SK-N-SH treated with all-trans-retinoic acid at 6 μM for 48 hours (cell line): ENCODE measurements around the gene KRTAP10-10.
"Not testable (repeated sequence)": the region's sequence is repeated elsewhere in the genome, so short reads cannot be mapped to it uniquely, and the experiment has no call there.

Source experiments
- ATAC-seq: fragments of 200-7000 bp; cut with Tn5 transposase; 3 replicates; pipeline ENCODE4 v1.9.1; 2020; ENCODE audit warnings: mild to moderate bottlenecking, moderate library complexity
- ARNTL ChIP-seq: fragments of 450-650 bp; formaldehyde crosslinking; IDR thresholded peaks from 2 replicates; pipeline ENCODE4 v1.5.0; 2020; ENCODE audit warnings: low read depth, mild to moderate bottlenecking, moderate library complexity, borderline replicate concordance
- CSDC2 ChIP-seq: fragments of 250-450 bp; sonication (Bioruptor Pico); IDR thresholded peaks from 2 replicates; pipeline ENCODE4 v1.5.0; 2020; ENCODE audit warnings: mild to moderate bottlenecking, moderate library complexity
- ESRRG ChIP-seq: fragments of 250-450 bp; sonication (Bioruptor Pico); IDR thresholded peaks from 2 replicates; pipeline ENCODE4 v1.6.1; 2021; ENCODE audit warnings: mild to moderate bottlenecking
- GLIS3 ChIP-seq: fragments of 250-450 bp; sonication (Bioruptor Pico); IDR thresholded peaks from 2 replicates; pipeline ENCODE4 v1.5.0; 2020; ENCODE audit warnings: mild to moderate bottlenecking, moderate library complexity
- ISL1 ChIP-seq: fragments of 250-450 bp; sonication (Bioruptor Pico); IDR thresholded peaks from 2 replicates; pipeline ENCODE4 v2.1.2; 2022; ENCODE audit warnings: mild to moderate bottlenecking, moderate library complexity
- OSR1 ChIP-seq: fragments of 250-450 bp; sonication (Bioruptor Pico); IDR thresholded peaks from 2 replicates; pipeline ENCODE4 v1.8.0; 2022; ENCODE audit warnings: moderate library complexity, mild to moderate bottlenecking, inconsistent platforms
- POU6F1 ChIP-seq: fragments of 250-450 bp; sonication (Bioruptor Pico); IDR thresholded peaks from 2 replicates; pipeline ENCODE4 v1.8.0; 2021; ENCODE audit warnings: low read depth, mild to moderate bottlenecking, moderate library complexity, borderline replicate concordance
- RARB ChIP-seq: fragments of 250-450 bp; sonication (Bioruptor Pico); IDR thresholded peaks from 2 replicates; pipeline ENCODE4 v1.8.0; 2021; ENCODE audit warnings: mild to moderate bottlenecking, moderate library complexity
- SNAI2 ChIP-seq: fragments of 250-450 bp; sonication (Bioruptor Pico); IDR thresholded peaks from 2 replicates; pipeline ENCODE4 v1.5.0; 2020; ENCODE audit warnings: mild to moderate bottlenecking, moderate library complexity
- TCF4 ChIP-seq: fragments of 250-450 bp; sonication (Bioruptor Pico); IDR thresholded peaks from 2 replicates; pipeline ENCODE4 v1.8.0; 2021; ENCODE audit warnings: mild to moderate bottlenecking, moderate library complexity, borderline replicate concordance
- TOX ChIP-seq: fragments of 250-450 bp; sonication (Bioruptor Pico); IDR thresholded peaks from 2 replicates; pipeline ENCODE4 v1.8.0; 2021; ENCODE audit warnings: mild to moderate bottlenecking, moderate library complexity, borderline replicate concordance
- TSHZ2 ChIP-seq: fragments of 250-450 bp; sonication (Bioruptor Pico); IDR thresholded peaks from 2 replicates; pipeline ENCODE4 v1.5.0; 2020; ENCODE audit warnings: mild to moderate bottlenecking, moderate library complexity
- ZC3H10 ChIP-seq: fragments of 250-450 bp; sonication (Bioruptor Pico); IDR thresholded peaks from 2 replicates; pipeline ENCODE4 v1.5.1; 2021; ENCODE audit warnings: mild to moderate bottlenecking, moderate library complexity
- ZFP3 ChIP-seq: fragments of 250-450 bp; sonication (Bioruptor Pico); IDR thresholded peaks from 2 replicates; pipeline ENCODE4 v1.5.0; 2020; ENCODE audit warnings: mild to moderate bottlenecking, moderate library complexity
- ZFP30 ChIP-seq: fragments of 450-650 bp; formaldehyde crosslinking; IDR thresholded peaks from 2 replicates; pipeline ENCODE4 v1.5.0; 2022; ENCODE audit warnings: mild to moderate bottlenecking, moderate library complexity
- ZNF70 ChIP-seq: fragments of 450-650 bp; formaldehyde crosslinking; IDR thresholded peaks from 2 replicates; pipeline ENCODE4 v1.5.0; 2020; ENCODE audit warnings: mild to moderate bottlenecking, moderate library complexity
- ZNF8 ChIP-seq: fragments of 450-650 bp; formaldehyde crosslinking; IDR thresholded peaks from 2 replicates; pipeline ENCODE4 v1.5.0; 2020; ENCODE audit warnings: mild to moderate bottlenecking, moderate library complexity
- TF ChIP-seq, protein P1 (sequence below): fragments of 250-450 bp; sonication (Bioruptor Pico); IDR thresholded peaks from 2 replicates; pipeline ENCODE4 v1.5.1; 2020; ENCODE audit warnings: low read depth, mild to moderate bottlenecking, moderate library complexity
- TF ChIP-seq, protein P2 (sequence below): fragments of 250-450 bp; sonication (Bioruptor Pico); IDR thresholded peaks from 2 replicates; pipeline ENCODE4 v1.8.0; 2020; ENCODE audit warnings: mild to moderate bottlenecking, moderate library complexity, borderline replicate concordance

Gene KRTAP10-10

DNA sequence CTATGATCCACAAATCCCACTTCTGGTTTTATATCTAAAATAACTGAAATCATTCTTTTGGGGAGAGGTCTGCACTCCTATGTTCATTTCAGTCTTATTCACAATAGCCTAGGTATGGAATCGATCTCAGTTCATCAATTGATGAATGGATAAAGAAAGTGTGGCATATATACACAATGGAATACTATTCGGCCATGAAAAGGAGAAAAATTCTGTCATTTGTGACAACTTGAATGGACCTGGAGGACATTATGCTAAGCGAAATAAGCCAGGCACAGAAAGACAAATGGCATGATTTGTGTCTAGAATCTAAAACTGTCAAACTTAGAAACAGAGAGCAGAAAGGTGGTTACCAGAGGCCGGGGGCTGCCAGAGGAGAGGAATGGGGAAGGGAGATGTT, 30.7 kb upstream of the KRTAP10-10 start:
- ATAC-seq = no peak
- TF ChIP-seq RARB (CRISPR knock-in tag) = no peak
- no peak for TF ChIP-seq ESRRG (CRISPR knock-in tag)

- TF ChIP-seq TSHZ2 (CRISPR knock-in tag) = no peak
- no peak for TF ChIP-seq TCF4 (CRISPR knock-in tag)
- TF ChIP-seq ZFP30 (CRISPR knock-in tag) = no peak
- TF ChIP-seq, all 23 proteins: peak for 0
- no peak for ATAC-seq
Measured at GRCh38 chr21:44609193-44609592, 28.0 kb upstream of the KRTAP10-10 start.

DNA sequence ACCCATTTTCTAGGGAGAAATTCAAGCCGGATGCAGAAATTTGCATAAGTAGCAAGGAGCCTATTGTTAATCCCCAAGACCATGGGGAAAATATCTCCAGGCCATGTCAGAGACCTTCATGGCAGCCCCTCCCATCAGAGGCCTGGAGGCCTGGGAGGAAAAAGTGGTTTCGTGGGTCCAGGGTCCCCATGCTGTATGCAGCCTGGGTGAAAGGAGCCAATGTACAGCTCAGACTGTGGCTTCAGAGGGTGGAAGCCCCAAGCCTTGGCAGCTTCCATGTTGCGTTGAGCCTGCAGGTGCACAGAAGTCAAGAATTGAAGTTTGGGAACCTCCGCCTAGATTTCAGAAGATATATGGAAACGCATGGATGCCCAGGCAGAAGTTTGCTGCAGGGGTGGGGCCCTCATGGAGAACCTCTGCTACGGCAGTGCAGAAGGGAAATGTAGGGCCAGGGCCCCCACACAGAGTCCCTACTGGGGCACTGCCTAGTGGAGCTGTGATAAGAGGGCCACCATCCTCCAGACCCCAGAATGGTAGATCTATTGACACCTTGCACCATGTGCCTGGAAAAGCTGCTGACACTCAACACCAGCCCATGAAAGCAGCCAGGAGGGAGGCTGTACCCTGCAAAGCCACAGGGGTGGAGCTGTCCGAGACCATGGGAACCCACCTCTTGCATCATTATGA, 26.9 kb upstream of the KRTAP10-10 start:
- ATAC-seq = not testable (repeated sequence)

GRCh38 chr21:44611551-44611950, 25.6 kb upstream of the KRTAP10-10 start:
- TF ChIP-seq, protein P1, sequence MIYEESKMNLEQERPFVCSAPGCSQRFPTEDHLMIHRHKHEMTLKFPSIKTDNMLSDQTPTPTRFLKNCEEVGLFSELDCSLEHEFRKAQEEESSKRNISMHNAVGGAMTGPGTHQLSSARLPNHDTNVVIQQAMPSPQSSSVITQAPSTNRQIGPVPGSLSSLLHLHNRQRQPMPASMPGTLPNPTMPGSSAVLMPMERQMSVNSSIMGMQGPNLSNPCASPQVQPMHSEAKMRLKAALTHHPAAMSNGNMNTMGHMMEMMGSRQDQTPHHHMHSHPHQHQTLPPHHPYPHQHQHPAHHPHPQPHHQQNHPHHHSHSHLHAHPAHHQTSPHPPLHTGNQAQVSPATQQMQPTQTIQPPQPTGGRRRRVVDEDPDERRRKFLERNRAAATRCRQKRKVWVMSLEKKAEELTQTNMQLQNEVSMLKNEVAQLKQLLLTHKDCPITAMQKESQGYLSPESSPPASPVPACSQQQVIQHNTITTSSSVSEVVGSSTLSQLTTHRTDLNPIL (CRISPR knock-in tag) = no peak
- no peak for TF ChIP-seq ISL1 (CRISPR knock-in tag)
- TF ChIP-seq ESRRG (CRISPR knock-in tag) = no peak
- TF ChIP-seq CSDC2 (CRISPR knock-in tag) = no peak
- no peak for TF ChIP-seq ZC3H10 (CRISPR knock-in tag)
- no peak for TF ChIP-seq ZNF70
- no peak for TF ChIP-seq RARB (CRISPR knock-in tag)
- no peak for TF ChIP-seq TOX (CRISPR knock-in tag)
- TF ChIP-seq ARNTL (CRISPR knock-in tag) = no peak
- no peak for TF ChIP-seq POU6F1 (CRISPR knock-in tag)
- TF ChIP-seq ZFP3 = no peak
- TF ChIP-seq ZFP30 (CRISPR knock-in tag) = no peak
- no peak for TF ChIP-seq TSHZ2 (CRISPR knock-in tag)
- no peak for TF ChIP-seq SNAI2 (CRISPR knock-in tag)
- TF ChIP-seq OSR1 = no peak
- TF ChIP-seq, all 23 proteins: peak for 0
- no peak for ATAC-seq

DNA sequence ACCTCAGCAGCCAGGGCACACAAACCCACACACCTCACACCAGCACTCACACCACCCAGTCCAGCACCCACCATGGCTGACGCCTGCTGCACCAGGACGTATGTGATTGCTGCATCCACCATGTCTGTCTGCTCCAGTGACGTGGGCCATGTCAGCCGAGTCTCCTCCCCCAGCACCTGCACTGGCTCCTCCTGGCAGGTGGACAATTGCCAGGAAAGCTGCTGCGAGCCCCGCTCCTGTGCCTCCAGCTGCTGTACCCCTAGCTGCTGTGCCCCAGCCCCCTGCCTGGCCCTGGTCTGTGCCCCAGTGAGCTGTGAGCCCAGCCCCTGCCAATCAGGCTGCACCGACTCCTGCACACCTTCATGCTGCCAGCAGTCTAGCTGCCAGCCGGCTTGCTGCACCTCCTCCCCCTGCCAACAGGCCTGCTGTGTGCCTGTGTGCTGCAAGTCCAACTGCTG, 25.1 kb upstream of the KRTAP10-10 start, which contains the start of gene KRTAP10-8:
KRTAP10-8 (plus strand) TSS at position 51 of the 458 bp plus-strand sequence; CDS start at position 73, 22 bp downstream.
- no peak for ATAC-seq
- TF ChIP-seq GLIS3 (CRISPR knock-in tag) (no peak), ZNF70 (no peak), ESRRG (CRISPR knock-in tag) (no peak), POU6F1 (CRISPR knock-in tag) (no peak), ZNF8 (CRISPR knock-in tag) (no peak), TCF4 (CRISPR knock-in tag) (no peak), ZFP30 (CRISPR knock-in tag) (no peak), ARNTL (CRISPR knock-in tag) (no peak), SNAI2 (CRISPR knock-in tag) (no peak), OSR1 (no peak)
- TF ChIP-seq, protein P1 (CRISPR knock-in tag) = no peak
- TF ChIP-seq, protein P2, sequence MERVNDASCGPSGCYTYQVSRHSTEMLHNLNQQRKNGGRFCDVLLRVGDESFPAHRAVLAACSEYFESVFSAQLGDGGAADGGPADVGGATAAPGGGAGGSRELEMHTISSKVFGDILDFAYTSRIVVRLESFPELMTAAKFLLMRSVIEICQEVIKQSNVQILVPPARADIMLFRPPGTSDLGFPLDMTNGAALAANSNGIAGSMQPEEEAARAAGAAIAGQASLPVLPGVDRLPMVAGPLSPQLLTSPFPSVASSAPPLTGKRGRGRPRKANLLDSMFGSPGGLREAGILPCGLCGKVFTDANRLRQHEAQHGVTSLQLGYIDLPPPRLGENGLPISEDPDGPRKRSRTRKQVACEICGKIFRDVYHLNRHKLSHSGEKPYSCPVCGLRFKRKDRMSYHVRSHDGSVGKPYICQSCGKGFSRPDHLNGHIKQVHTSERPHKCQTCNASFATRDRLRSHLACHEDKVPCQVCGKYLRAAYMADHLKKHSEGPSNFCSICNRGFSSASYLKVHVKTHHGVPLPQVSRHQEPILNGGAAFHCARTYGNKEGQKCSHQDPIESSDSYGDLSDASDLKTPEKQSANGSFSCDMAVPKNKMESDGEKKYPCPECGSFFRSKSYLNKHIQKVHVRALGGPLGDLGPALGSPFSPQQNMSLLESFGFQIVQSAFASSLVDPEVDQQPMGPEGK (CRISPR knock-in tag) = no peak
